IPS-NIHi7 (cell line): ENCODE results near the gene REG4.

Experiments
- DNase-seq: peaks from one replicate; pipeline ENCODE4 v3.0.0; 2012; ENCODE audit warnings: mixed read lengths; ENCODE audit errors: extremely low spot score

Gene REG4

DNA sequence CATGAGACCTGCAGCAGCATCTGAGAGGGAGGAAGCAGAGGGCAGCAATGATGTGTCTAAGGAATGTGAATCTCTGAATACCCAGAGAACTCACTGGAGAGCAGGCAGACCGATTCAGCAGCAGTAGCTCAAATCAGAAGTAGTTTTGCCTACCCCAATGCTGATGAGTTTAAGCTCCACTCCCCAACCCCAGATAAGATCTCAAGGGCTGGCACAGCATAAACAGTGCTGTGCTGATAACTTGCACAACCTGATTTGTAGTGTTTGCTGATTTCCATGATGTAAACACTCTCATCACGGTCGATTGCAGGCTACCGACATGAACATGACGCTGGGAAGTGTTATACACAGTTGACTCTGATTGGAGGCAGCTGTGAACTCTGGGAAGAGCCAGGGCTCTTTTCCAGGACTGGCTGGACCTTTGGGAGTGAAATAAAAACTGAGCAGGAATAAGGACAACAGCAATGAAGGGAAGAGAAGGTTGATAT lies 31.3 kb downstream of the REG4 start:
- no peak for DNase-seq

DNA sequence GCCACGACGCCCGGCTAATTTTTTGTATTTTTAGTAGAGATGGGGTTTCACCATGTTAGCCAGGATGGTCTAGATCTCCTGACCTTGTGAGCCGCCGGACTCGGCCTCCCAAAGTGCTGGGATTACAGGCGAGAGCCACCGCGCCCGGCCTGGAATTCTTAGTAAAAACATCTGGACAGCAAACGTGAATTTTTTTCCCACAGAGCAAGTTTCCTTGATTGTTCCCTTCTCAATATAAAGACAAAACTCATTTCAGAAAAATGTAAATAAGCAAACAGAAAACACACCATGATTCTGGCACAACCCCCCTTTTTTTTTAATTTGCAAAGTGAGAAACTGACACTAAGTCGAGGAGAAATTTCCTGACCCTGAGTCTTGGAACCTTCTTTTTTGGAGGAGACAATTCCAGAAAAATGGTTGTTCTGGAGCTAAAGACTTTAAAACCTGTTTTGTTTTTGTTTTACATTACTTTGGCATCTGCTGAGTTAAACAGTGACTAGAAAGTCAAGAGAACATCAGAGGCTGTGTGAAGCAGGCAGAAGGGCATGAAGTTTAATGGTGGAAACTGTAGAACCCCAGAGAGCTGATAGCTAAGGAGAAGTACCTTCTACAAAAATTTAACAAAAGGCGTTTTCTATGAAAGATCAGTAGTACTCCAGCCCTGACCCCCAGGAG lies 32.2 kb downstream of the REG4 start:
- no peak for DNase-seq

DNA sequence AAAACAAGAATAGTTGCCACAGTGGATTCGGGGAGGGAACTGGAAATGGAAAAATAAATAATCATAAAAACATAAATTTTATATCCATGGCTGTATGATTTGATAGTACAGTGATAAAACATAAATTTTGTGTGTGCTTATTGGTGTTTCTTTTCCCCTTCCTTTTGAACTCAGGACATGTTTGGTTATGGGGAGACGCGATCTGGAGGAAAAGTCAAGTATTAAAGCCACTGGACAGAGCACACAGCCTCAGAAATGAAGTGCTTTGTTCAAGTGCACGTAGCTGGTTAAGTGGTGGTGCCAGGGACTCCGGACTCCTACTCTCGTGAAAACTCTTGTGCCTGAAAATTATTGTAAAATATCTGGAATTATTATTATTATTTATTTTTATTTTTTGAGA lies 32.9 kb downstream of the REG4 start:
- DNase-seq, result no peak

DNA sequence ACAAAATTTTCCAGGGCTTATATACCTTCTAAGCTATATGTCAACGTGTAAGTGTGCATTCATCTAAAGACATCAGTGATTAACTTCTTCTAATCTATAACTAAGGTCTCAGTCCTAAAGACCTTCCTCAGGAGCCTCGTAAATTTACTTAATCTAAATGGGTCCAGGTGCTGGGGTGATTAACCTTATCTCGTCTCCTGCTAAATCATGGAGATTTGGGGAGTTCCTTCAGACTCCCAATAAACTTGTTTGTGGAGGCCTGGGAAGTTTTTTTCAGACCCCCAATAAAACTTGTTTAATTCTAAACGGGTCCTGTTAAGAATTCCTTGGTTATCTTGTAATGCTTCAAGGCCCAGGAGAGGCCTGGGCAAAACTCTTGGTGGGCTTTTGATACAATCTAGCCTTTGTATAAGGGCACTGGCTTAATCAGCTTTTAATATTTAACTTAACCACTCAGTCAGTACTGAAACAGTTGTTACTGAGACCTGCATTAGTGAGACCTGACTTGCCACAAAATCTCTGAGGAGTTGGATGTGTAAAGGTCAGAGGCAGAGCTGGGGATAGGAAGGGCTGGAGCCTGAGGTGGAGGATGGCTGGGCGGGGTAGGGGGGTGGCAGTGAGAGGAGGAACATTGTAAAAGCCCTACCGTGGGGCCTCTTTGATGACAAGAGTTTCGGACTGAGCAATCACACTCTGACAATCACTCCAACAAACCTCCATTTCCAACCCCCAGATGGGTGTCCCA lies 36.3 kb downstream of the REG4 start:
- DNase-seq, result no peak

DNA sequence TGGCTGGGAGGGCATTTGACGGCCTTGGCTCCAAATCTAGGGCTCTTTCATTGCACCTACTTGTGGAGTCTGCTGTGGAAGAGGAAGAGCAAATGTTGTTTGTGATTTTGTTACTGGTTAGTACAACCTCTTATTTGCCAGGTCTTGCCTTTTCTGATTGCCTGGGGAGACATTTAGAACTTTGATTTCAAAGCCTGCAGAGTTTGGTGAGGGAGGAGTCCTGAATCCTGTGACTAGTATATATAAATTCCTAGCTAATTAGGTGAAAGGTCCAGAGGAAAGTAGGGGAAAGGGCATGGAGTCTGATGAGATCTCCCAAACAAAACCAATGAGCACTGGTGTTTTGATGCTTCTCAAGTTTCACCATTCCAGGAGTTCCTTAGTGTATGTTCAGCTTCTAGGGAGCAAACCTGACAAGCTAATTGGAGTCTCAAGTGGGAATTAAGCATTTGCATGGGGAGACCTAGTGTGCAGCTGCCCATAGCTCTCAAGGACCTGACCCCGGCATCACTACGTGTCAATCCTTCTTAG lies 37.5 kb downstream of the REG4 start:
- DNase-seq, result peak; percentile 46

DNA sequence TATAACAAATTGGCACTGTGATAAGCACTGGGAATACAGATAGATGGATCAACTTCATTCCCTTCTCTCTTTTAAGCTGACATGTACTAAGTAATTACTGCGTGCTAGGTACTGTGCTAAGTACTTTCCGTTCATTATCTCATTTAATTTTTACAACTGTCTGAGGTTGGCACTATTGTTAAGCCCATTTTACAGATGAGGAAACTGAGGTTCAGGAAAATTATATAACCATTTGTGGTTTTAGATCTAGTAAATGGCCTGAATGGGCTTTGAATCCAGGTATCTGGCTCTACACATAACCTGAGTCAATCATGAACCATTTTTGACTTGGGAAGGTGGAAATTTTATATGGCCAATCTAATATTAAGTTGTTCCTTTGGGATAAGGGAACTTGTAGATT lies 39.0 kb downstream of the REG4 start:
- DNase-seq, result no peak

DNA sequence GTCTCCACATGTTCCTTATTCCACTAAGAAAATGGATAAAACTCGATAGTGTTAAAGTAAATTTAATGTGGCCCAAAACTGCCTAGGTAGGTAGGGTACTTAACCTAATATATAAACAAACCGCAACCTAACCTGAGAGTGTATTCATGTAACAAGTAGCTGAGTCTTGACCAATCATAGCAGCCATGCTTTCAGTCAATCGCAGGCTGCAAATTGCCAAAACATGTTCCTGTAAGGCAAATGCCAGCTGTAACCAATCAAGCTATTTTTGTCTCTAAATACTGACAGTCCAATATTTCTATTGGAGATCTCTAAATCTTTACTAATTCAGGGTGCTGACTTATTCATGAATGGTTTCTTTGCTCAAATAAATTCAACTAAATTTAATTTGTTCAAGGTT lies 39.5 kb downstream of the REG4 start:
- DNase-seq, result no peak

DNA sequence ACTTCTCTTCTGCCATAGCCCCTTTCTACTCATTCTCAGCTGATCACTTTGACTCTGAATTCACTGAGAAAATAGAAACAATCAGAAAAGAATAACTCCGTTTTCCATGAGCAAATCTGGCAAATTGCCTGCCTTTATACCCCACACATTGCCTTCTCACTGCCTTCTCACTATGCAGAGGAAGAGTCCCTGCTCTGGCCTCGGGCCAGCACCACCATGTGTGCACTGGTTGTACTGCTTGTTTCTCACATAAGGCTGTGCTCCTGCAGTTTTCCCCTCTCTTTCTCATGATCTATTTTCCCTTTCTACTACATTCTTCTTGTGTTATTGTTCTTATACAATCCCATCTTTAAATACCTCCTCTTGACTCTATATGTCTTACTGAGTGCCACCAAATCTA lies 40.2 kb downstream of the REG4 start:
- DNase-seq, result no peak

DNA sequence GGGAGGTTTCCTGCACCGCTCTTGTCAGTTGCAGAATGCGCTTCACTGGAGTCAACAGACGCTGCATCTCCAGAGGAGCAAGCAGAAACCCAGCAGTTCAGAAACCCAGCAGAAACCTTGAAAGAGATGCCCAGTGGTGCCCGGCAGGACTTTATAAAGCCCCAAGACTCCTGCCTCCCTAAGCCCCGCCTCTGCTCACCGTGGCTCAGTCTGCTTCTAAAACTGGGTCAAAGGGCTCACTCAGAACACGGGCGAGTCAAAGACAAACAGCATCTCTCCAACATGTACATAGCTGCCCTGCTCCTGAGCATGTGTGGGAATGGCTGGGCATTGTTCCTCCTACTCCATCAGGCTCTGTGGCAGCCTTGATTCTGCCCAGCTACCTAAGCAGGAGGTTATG lies 42.5 kb downstream of the REG4 start, which contains the start of gene HMGCS2:
Gene HMGCS2 (minus strand): TSS at position 128 of the 400 bp plus-strand sequence. CDS start 61 bp downstream, at position 67.
- no peak for DNase-seq

DNA sequence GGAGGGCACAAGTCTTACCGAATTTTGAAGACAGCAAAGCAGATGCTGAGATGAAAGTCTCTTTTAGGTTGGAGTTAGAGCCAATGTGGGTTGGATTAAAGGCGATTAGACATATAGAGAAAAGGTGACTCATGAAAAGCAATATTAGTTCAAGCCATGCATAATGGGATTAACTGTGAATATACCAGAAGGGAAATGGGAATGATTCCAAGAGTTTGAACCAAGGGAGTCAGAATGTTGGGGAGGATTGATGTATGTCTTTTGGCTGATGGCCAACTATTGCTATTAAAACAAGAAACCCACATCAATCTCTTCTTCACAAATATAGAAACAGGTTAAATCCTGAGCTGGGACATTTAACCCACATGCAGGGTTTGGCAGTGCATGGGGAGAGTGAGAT lies 43.8 kb downstream of the REG4 start:
- no peak for DNase-seq

DNA sequence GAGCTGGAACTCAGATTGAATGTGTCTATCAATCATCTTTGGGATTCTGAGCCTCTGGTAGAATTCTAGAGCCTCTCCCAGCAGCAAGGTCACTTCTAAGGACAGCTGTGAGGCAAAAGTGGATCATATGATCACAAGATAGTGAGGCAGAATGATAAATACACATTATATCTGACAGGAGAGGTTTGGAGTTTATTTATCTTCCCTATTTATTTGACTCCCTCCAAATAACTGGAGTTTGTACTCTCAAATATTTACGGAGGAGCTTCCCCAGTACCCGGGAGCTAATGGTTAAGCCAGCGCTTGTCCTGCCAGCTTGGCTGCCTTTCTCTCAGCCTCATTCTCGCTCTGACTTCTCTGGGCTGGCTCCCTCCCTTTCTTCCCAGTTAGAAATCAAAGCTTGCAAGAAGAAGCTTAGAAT lies 44.9 kb downstream of the REG4 start:
- DNase-seq, result no peak

DNA sequence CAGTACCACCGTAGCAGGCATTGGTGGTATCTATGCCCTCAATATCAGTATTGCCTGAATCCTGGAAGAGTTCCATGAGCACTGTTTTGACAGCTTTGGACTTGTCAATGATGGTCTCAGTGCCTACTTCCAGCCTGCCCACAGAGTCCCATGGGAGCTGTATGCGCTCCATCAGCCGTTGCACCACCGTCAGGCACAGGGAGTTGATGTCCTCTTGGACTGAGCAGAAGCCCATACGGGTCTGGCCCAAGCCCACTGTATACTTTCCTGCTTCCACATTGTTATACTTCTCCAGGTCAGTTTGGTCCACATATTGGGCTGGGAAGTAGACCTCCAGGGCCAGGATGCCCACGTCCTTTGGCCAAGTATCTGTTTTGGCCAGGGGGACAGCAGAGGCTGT lies 47.0 kb downstream of the REG4 start:
- DNase-seq, result no peak

DNA sequence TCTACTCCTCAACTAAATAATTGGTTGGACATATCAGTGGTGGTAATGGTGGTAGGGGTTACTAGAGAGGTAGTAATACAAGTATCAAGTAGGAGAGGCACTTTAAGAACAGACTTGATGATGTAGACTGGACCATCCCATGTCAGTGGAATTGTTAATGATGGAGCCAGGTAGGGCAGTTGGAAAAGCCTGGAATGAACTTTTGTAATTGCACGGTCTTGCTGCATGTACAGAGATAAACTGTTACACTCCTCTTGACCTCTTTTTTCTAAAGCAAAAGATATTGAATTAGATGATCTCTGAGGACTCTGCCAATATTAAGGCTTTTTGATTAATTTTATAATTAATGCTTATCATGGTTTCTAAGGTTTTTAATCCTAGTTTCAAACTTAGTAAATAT lies 48.3 kb downstream of the REG4 start:
- DNase-seq, result no peak

DNA sequence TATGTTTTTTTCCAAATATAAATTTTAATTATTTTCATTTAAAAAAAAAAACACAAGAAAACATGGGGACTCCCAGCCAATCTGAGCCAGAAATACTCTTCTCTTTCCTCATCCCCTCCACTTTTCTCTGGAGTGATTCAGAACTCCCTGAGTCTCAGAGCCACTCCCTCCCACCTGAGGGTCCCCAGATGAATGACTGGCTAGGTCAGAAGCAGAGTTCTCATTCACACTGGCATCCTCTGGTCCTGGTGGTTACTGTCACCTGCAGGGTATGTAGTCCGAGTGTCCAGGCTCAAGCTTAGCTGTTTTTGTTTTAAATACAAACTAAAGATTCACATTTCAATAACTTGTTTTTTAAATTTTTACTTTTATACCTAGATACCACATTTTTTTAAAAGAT lies 48.9 kb downstream of the REG4 start:
- no peak for DNase-seq

DNA sequence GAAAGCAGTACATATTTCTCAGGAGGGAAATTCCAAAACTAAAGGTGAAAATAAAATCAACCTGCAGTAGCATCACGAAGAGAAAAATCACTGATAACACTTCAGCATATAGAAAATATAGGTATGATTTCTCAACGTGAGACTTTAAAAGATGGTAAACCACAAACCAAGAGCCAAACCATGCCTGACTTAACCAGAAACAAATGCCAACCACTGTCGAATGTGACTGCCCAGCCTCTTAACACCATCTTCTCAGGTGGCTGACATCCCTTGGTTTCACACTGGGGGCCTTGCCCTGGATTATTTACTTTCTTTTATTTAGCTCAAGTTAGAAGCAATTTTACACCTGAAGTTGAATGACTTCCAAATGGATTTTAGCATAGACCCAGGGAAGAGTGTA lies 52.7 kb downstream of the REG4 start:
- DNase-seq, result no peak

DNA sequence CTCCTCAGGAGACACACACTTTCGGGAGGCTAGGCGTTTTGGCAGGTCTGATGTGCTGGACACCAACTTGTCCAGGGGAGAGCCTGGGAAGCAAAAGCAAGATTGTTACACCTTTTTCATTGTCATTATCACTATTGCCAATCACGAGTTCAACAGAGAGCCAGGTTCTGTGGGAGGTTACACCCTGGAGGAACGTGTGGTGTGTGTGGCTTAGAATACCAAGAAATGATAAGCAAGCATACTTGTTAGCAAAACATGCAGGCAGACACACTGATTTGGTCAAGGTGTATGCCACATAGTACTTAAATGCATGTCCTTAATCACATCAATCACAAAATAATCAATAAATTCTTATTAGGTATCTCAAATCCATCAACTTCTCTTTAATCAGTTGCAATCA lies 58.7 kb downstream of the REG4 start:
- DNase-seq, result no peak

DNA sequence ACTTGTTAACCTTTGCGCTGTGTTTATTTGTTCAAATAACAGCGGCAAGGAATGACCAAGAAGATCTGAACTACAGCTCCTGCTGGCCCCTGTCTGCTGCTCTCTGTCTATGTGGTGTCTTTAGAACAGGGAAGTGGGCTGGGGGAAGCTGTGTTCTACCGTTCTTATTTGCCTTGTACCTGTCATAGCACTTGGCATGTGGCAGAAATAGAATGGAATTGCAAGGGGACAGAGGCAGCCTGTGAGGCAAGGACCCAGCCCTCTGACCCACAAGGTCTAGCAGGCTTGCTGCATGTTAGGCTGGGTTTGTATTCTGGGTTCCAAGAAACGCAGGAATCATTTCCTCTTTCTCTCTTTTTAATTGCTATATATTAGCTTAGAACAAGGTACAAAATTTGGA lies 63.2 kb downstream of the REG4 start:
- no peak for DNase-seq

DNA sequence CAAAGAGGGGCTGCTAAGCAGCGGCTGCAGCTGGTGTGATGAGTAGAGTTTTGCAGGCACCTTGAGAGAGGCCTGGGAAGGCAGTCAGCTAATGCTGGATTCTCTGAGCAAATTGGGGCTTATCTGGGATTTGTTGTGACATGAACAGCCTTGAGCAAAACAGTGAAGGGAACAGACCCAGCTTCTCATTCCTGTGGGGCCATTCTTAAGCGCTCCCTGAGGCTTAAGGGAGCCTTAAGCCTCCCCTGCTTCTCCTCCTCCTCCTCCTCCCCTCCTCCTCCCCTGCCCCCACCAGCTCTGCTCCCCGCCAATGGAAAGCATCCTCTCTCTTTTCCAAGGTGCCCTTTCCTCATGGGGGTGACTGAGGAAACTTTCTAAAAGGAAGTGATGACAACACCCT lies 63.8 kb downstream of the REG4 start:
- DNase-seq, result no peak

DNA sequence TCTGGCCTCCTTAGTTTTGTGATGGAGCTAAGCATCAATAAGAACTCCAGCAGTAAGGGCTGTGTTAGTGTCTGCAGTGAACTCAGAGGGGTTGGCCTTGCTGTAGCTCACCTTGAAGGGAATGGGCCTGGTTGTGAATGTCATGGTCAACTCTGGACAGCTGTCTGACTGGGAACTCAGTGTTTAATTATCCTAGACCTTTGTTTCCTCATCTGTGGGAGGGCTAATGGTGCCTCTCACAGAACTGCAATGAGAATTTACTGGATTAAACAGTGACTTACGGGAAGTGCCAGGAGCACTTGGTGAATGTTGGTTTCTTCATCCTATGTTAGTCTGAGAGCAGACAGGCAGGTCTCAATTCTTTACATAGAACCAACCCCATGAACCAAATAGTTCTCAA lies 66.2 kb downstream of the REG4 start:
- no peak for DNase-seq

DNA sequence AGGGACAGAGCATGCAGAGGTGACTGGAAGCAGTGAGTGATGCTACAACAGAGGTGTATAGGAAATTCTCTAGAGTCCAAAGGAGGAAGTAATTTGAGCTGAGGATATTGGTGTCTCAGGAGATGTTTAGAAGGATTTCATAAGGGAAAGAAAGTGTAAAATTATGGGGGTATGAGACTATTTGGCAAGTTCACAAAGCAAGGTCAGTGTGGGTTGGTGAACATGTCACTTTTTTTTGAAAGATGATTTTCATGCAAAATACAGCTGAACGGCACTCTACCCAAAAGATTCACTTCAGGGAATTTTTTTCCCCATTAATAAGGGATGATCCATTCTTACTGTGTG lies 66.7 kb downstream of the REG4 start:
- no peak for DNase-seq
